Measurements from ENCODE around the gene PIGB.
"Not testable (repeated sequence)": the region's sequence is repeated elsewhere in the genome, so short reads cannot be mapped to it uniquely, and the experiment has no call there.

PIGB gene

DNA sequence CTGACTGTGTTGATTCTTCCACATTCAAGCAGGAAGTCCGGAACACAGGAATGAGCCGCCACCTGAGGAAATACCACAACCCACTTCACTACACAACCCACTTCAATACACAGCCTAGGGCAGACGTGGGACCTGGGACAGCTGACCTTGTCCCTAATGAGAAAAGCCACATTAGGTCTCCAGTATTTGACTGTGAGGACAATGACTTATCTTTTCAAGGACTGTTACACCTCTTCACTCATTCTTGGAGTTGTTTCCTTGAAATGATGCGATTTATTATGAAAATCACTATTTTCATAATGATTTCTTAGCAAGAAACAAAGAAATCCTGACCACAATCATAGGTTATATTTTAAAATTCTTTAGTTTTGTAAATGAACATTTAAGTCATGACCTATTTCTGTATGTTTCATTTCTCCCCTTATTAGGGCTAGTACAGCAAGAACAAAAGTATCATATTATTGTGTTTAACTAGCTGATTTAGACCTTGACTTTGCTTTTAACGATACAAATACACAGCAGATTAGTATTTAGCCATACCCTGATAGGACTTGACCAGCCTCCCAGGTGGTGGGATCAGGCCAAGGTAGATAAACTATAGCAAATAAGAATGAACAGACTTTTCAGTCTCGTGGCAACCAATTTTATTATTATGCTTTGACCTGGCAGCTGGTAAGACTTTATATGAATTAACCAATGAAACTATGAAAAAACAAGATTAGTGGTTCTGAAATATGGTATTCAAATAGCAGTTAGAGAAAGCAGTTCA is 35.5 kb upstream of the PIGB start:
- no peak overlapping the region for H3K27ac ChIP-seq (ENCODE audit: low read depth, low read length)

DNA sequence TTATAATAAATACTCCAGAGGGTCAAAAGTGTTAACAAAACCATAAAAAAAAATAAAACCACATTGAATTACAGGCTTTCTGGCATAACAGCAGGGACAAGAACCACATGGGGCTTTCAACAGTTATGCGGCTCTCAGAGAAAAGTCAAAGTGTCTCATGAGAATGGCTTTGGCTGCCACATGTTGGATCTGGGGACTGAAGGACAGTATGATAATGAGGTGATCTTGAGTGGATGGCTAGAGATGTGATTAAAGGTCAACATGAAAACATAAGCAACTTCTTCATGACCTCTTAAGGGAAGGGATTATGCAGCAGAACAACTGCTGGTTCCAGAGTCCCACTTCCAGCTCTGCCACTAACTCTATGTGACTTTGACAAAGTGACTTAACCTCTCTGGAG is 34.6 kb upstream of the PIGB start:
- Histone ChIP-seq H3K27ac (ENCODE audit: low read depth, low read length) (no peak overlapping the region), H3K27me3 (ENCODE audit: control insufficient read depth in 1 of 2, insufficient read depth in 2 of 2, low read length in 2 of 2) (no peaks in the 10 kb centered on the region), H3K4me3 (ENCODE audit: low read depth in 1 of 2, low read length in 2 of 2) (no peak overlapping the region), H3K9ac (ENCODE audit: low read length) (no peak overlapping the region), H3K9me3 (ENCODE audit: low read length) (no peaks in the 10 kb centered on the region), H3K36me3 (ENCODE audit: insufficient read depth, low read length) (no peaks in the 10 kb centered on the region), H3K4me1 (ENCODE audit: insufficient read depth, low read length) (peaks cover 8% of the 10 kb centered on the region)

More for the DNA sequence above, 35.5 kb upstream of the PIGB start:
- no peaks in the 10 kb centered on the region for H3K9me3 ChIP-seq (ENCODE audit: low read length)
- H3K9ac ChIP-seq (ENCODE audit: low read length) = no peak overlapping the region
- no peak overlapping the region for H3K4me3 ChIP-seq (ENCODE audit: low read depth in 1 of 2, low read length in 2 of 2)
- H3K36me3 ChIP-seq (ENCODE audit: insufficient read depth, low read length) = no peaks in the 10 kb centered on the region
- no peaks in the 10 kb centered on the region for H3K27me3 ChIP-seq (ENCODE audit: control insufficient read depth in 1 of 2, insufficient read depth in 2 of 2, low read length in 2 of 2)
- H3K4me1 ChIP-seq (ENCODE audit: insufficient read depth, low read length) = peaks cover 8% of the 10 kb centered on the region

DNA sequence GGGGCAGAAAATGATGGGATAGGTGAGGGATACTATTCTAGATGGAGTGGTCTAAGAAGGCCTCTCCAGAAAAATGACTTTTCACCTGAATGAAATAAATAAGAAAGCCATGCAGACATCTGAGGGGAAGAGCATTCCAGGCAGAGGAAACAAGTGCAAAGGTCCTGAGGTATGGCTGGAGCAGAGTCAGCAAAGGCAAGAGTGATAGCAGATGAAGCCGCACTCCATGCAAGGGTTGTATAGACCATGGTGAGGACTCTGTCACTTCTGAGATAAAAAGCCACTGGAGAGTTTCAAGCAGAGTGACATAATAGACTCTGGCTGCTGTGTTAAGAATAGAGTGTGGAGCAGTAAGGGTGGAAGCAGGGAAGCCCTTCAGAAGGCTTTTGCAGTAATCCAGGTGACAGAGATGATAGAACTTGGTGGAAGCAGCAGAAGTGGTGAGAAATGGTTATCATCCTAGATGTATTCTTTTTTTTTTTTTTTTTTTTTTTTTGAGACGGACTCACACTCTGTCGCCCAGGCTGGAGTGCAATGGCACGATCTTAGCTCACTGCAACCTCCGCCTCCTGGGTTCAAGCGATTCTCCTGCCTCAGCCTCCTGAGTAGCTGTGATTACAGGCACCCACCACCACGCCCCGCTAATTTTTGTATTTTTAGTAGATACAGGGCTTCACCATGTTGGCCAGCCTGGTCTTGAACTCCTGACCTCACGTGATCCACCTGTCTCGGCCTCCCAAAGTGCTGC is 32.4 kb upstream of the PIGB start:
- not testable (repeated sequence) for H3K27ac ChIP-seq (ENCODE audit: low read depth, low read length); H3K9ac ChIP-seq (ENCODE audit: low read length); H3K9me3 ChIP-seq (ENCODE audit: low read length); H3K27me3 ChIP-seq (ENCODE audit: control insufficient read depth in 1 of 2, insufficient read depth in 2 of 2, low read length in 2 of 2); H3K36me3 ChIP-seq (ENCODE audit: insufficient read depth, low read length); H3K4me3 ChIP-seq (ENCODE audit: low read depth in 1 of 2, low read length in 2 of 2)
- H3K4me1 ChIP-seq (ENCODE audit: insufficient read depth, low read length) = peaks cover 12% of the 10 kb centered on the region

DNA sequence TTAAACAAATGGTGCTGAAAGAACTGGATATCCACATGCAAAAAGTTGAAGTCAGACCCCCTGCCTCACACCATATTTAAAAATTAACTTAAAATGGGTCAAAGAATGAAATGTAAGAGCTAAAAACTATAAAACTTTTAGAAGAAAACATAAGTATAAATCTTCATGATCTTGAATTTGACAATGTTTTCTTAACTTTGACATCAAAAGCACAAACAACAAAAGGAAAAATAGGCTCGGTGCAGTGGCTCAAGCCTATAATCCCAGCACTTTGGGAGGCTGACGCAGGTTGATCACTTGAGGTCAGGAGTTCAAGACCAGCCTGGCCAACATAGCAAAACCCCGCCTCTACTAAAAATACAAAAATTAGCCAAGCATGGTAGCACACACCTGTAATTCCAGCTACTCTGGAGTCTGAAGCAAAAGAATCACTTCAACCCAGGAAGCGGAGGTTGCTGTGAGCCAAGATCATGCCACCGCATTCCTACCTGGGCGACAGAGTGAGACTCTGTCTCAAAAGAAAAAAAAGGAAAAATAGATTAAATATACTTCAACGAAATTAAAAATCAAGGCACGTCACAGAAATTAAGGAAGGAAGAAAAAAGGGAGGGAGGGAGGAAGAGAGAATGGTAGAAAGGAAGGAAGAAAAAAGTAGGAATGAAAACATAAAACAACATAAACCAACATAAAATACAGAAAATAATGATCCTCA is 30.9 kb upstream of the PIGB start:
- Histone ChIP-seq H3K36me3 (ENCODE audit: insufficient read depth, low read length) (no peaks in the 10 kb centered on the region), H3K27ac (ENCODE audit: low read depth, low read length) (no peak overlapping the region), H3K4me1 (ENCODE audit: insufficient read depth, low read length) (peaks cover 4% of the 10 kb centered on the region)

DNA sequence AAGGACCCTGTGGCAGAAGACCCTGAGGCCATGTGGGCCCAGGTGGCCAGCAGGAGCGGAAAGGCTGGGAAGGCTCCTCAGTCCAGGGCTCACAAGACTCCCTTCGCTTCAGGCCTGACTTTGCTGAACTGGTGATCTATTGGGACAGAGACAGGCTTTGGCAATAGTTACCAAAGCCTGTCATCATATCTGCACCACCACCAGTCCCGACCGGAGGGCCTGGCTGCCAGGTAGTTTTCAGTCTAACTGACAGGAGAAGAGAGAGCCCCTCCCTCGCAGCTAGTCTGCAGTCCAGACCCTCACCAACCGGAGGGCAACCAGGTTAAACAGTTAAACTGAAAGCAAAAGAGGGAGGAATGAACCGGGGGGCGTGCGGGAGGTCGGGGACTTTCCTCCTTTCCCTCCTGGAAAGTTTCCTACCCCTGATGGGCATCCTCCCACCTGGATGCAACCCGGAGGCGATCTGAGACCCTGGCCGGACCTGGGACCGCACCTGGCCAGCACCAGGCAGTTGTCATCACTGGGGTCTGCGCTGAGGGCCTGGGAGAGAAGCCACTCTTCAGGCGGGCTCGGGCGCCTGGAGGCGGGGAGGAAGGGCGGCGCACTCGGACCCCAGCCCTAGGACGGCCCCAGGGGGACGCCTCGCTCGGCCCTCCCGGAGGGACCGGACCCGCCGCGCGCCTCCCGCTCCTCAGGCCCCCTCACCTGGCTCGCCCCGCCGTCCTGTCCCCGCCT is 29.8 kb upstream of the PIGB start:
- Histone ChIP-seq H3K9ac (ENCODE audit: low read length) (peak overlapping the region; percentile 75), H3K27ac (ENCODE audit: low read depth, low read length) (peak overlapping the region; percentile 84), H3K4me1 (ENCODE audit: insufficient read depth, low read length) (peaks cover 4% of the 10 kb centered on the region), H3K27me3 (ENCODE audit: control insufficient read depth in 1 of 2, insufficient read depth in 2 of 2, low read length in 2 of 2) (no peaks in the 10 kb centered on the region), H3K36me3 (ENCODE audit: insufficient read depth, low read length) (no peaks in the 10 kb centered on the region), H3K9me3 (ENCODE audit: low read length) (no peaks in the 10 kb centered on the region), H3K4me3 (ENCODE audit: low read depth in 1 of 2, low read length in 2 of 2) (peak overlapping the region; percentile 71 to 83)

More for the DNA sequence above, 30.9 kb upstream of the PIGB start:
- H3K27me3 ChIP-seq (ENCODE audit: control insufficient read depth in 1 of 2, insufficient read depth in 2 of 2, low read length in 2 of 2) = no peaks in the 10 kb centered on the region
- H3K9ac ChIP-seq (ENCODE audit: low read length) = no peak overlapping the region
- peak overlapping the region in 1 of 2 donors; percentile 71 for H3K4me3 ChIP-seq (ENCODE audit: low read depth in 1 of 2, low read length in 2 of 2)
- no peaks in the 10 kb centered on the region for H3K9me3 ChIP-seq (ENCODE audit: low read length)

DNA sequence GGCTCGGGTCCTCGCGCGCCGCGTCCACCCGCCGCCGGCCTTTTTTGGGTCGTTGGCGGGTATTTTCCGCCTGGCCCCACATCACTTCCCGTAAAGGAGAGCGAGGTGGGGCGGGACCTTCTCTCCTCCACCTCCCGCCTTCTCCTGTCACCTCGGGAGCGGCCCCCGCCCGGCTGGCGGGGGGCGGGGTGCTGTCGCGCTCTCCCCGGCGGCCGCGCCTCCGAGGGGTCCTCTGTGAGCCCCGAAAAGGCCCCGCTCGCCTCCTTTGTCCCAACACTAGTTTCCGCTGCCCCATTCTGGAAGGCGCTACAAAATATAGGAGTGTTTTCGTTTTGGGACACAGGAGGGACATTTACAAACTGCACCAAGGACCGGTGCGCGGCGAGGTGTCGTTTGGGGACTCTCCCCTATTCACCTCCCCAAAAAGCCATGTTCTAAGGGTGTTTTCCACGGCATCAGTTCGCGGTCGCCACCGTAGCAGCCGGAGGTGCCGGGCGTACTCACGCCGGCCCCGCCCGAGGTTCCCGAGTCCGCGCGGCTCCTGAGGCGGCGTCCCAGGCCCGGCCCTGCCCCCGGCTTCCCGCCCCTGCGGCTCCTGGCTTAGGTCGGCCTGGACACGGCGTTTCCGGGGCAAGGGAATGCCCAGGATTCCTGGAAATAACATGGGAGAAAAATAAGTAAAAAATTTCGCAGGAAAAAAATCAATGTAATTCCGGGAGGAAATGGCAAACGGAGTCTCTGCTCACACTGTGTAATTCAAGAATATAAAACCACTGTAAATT is 29.1 kb upstream of the PIGB start, which contains the start of gene RAB27A:
RAB27A (minus strand) TSS at position 68 of the 782 bp plus-strand sequence. CDS start 54,879 bp downstream, outside the sequence.
- H3K36me3 ChIP-seq (ENCODE audit: insufficient read depth, low read length) = no peaks in the 10 kb centered on the region
- peak within 1 kb of the TSS; percentile 84 for H3K27ac ChIP-seq (ENCODE audit: low read depth, low read length)
- H3K27me3 ChIP-seq (ENCODE audit: control insufficient read depth in 1 of 2, insufficient read depth in 2 of 2, low read length in 2 of 2) = no peaks in the 10 kb centered on the region
- H3K9me3 ChIP-seq (ENCODE audit: low read length) = no peaks in the 10 kb centered on the region
- H3K4me3 ChIP-seq (ENCODE audit: low read depth in 1 of 2, low read length in 2 of 2) = peak within 1 kb of the TSS; percentile 71 to 83
- peaks cover 4% of the 10 kb centered on the region for H3K4me1 ChIP-seq (ENCODE audit: insufficient read depth, low read length)
- peak within 1 kb of the TSS; percentile 75 for H3K9ac ChIP-seq (ENCODE audit: low read length)

DNA sequence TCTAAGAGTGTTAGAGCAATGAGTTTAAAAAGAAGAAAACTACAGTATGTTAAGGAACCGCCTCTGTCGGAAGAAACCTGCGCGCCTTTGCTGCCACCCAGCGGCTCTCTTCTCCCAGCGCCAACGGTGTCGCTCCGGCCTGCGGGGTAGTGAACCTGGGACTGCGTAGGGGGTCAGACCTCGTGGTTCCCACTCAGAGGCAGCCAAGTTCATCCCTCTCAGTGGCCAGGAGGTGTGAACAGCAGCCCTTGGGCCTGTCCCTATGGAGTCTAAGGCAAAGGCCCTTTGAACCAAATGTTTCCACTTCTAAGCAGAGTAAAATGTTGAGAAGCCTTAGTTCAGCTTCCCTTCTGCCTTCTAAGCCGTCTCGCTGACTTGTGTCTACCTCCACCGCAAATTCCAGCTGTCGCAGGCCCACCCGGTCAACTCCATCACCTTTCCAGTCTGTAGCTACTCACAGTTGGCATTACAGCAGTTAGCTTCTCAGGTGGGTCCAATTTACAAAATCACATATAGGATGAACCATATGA is 28.4 kb upstream of the PIGB start:
- peaks cover 4% of the 10 kb centered on the region for H3K4me1 ChIP-seq (ENCODE audit: insufficient read depth, low read length)
- no peaks in the 10 kb centered on the region for H3K27me3 ChIP-seq (ENCODE audit: control insufficient read depth in 1 of 2, insufficient read depth in 2 of 2, low read length in 2 of 2)
- H3K36me3 ChIP-seq (ENCODE audit: insufficient read depth, low read length) = no peaks in the 10 kb centered on the region
- H3K4me3 ChIP-seq (ENCODE audit: low read depth in 1 of 2, low read length in 2 of 2) = peak overlapping the region; percentile 71 to 83
- peak overlapping the region; percentile 84 for H3K27ac ChIP-seq (ENCODE audit: low read depth, low read length)
- peak overlapping the region; percentile 75 for H3K9ac ChIP-seq (ENCODE audit: low read length)
- no peaks in the 10 kb centered on the region for H3K9me3 ChIP-seq (ENCODE audit: low read length)

DNA sequence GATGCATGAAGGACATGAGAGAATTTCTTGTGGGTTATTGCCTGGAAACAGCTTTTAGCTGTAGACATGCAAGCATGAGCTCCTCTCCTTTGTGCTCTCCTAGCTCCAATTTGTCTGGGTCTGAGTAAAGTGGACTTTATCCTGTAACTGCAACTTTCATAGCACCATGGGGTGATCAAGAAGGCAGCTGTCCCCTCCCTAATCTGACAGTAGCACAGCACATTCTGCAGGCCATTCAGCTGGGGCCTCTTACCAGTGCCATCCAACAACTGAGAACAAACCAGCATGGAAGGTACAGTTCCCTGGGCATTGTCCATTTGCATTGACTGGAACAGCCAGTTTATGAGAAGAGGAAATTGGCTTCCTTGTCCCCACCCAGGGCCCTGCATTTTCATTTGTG is 21.7 kb upstream of the PIGB start:
- no peaks in the 10 kb centered on the region for H3K36me3 ChIP-seq (ENCODE audit: insufficient read depth, low read length)

DNA sequence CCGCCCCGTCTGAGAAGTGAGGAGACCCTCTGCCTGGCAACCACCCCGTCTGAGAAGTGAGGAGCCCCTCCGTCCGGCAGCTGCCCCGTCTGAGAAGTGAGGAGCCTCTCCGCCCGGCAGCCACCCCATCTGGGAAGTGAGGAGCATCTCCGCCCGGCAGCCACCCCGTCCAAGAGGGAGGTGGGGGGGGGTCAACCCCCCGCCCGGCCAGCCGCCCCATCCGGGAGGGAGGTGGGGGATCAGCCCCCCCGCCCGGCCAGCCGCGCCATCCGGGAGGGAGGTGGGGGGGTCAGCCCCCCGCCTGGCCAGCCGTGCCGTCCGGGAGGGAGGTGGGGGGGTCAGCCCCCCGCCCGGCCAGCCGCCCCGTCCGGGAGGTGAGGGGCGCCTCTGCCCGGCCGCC is 16.2 kb upstream of the PIGB start:
- not testable (repeated sequence) for H3K27ac ChIP-seq (ENCODE audit: low read depth, low read length); H3K9me3 ChIP-seq (ENCODE audit: low read length); H3K9ac ChIP-seq (ENCODE audit: low read length); H3K36me3 ChIP-seq (ENCODE audit: insufficient read depth, low read length); H3K27me3 ChIP-seq (ENCODE audit: control insufficient read depth in 1 of 2, insufficient read depth in 2 of 2, low read length in 2 of 2); H3K4me1 ChIP-seq (ENCODE audit: insufficient read depth, low read length); H3K4me3 ChIP-seq (ENCODE audit: low read depth in 1 of 2, low read length in 2 of 2)

More for the DNA sequence above, 21.7 kb upstream of the PIGB start:
- H3K27ac ChIP-seq (ENCODE audit: low read depth, low read length) = no peak overlapping the region
- H3K4me3 ChIP-seq (ENCODE audit: low read depth in 1 of 2, low read length in 2 of 2) = no peak overlapping the region
- no peaks in the 10 kb centered on the region for H3K4me1 ChIP-seq (ENCODE audit: insufficient read depth, low read length)
- no peak overlapping the region for H3K9ac ChIP-seq (ENCODE audit: low read length)
- no peaks in the 10 kb centered on the region for H3K27me3 ChIP-seq (ENCODE audit: control insufficient read depth in 1 of 2, insufficient read depth in 2 of 2, low read length in 2 of 2)
- no peaks in the 10 kb centered on the region for H3K9me3 ChIP-seq (ENCODE audit: low read length)

DNA sequence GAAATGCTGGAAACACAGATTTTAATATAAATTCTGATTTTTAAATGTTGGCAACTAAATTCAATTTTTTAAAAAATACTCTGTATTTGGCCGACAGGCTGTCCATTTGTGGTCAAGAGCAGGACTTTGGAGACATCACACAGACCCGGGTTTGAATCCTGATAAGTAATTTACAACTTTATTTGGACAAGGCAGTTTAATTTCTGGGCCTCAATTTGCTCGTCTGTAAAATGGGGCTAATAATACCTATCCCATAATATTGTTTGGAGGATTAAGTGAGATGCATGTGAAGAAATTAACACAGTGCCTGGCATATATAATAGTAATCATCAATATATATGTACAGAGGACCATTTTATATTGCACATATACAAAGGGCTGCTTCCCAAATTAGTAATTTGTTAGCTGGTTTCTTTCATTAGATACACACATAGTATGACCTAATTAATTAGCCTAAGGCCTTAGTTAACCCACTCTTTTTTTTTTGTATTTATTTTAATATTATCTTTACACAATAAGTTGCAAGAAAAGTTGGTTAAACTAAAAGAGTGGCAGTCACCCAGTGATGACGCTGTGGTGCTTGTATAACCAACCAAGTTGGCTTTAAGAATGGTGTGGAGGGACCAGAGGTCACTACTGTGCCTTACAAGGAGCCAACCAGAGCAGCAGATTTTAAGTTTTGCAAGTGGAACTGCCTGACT is 665 bp downstream of the PIGB start:
- H3K9me3 ChIP-seq (ENCODE audit: low read length) = no peaks in the 10 kb centered on the region
- H3K27ac ChIP-seq (ENCODE audit: low read depth, low read length) = peak overlapping the region; percentile 55
- H3K27me3 ChIP-seq (ENCODE audit: control insufficient read depth in 1 of 2, insufficient read depth in 2 of 2, low read length in 2 of 2) = no peaks in the 10 kb centered on the region
- H3K9ac ChIP-seq (ENCODE audit: low read length) = peak overlapping the region; percentile 98
- H3K4me1 ChIP-seq (ENCODE audit: insufficient read depth, low read length) = peaks cover 12% of the 10 kb centered on the region
- H3K4me3 ChIP-seq (ENCODE audit: low read depth in 1 of 2, low read length in 2 of 2) = peak overlapping the region; percentile 77 to 97
- H3K36me3 ChIP-seq (ENCODE audit: insufficient read depth, low read length) = no peaks in the 10 kb centered on the region
